ENCODE data around the gene CDY2B.
"Not testable (repeated sequence)": the region's sequence is repeated elsewhere in the genome, so short reads cannot be mapped to it uniquely, and the experiment has no call there.

CDY2B gene

GRCh38 chrY:17880120-17880519 is at the start of gene CDY2B:
Gene CDY2B, minus strand, starts transcription at chrY:17880220. Its CDS starts 328 bp downstream, at chrY:17879892.
- not testable (repeated sequence) for FAIRE-seq

DNA sequence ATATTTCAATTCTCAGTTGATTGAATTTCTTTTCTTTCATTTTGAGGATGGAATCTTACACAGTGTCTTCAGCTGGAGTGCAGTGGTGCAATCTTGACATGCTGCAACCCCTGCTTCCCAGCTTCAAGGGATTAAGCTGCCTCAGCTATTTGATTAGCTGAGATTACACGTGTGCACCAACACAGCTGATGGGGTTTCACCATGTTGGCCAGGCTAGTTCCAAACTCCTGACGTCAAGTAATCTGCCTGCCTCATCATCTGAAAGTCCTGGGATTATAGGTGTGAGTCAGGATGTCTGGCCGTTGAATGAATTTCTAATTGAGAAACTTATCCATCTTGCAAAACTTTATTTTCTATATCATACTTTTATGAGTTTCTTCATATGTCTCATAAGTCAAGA is 28.0 kb upstream of the CDY2B start:
- not testable (repeated sequence) for FAIRE-seq

DNA sequence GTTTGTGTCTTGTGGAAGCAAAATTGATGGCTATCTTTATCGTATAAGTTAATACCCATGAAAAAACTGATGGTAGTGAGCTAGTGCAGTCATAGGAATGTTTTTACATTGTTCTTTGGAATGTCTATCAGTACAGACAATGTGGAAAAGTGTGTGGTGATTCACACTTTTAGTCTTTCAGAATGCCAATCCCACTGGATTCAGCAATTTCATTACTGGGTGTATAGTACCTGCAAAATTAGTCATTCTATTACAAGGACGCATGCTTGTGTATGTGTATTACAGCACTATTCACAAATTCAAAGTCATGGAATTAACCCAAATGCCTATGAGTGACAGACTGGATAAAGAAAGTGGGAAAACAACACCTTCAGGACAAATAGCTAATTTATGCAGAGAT is 27.3 kb upstream of the CDY2B start:
- FAIRE-seq = not testable (repeated sequence)

DNA sequence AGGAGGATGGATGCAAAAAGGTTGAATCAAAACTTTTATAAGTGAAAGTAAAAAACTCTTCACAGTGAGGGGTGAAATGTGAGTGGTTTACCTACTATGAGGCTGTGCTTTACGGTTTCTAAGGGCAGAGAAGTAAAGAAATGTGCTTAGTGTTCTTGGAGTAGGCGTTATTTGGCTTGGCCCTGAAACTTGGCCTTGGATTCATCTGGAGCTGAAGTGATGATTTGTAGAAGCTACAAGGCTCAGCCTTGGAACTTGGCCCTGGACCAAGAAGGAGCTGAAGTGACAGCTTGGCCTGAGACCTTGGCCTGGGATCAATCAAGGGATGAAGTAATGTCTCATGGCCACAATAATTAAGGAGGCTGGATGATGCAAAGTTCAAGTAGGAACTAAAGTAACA is 1.7 kb upstream of the CDY2B start:
- FAIRE-seq = not testable (repeated sequence)

GRCh38 chrY:17876767-17877166 is 3.3 kb downstream of the CDY2B start:
- not testable (repeated sequence) for FAIRE-seq

DNA sequence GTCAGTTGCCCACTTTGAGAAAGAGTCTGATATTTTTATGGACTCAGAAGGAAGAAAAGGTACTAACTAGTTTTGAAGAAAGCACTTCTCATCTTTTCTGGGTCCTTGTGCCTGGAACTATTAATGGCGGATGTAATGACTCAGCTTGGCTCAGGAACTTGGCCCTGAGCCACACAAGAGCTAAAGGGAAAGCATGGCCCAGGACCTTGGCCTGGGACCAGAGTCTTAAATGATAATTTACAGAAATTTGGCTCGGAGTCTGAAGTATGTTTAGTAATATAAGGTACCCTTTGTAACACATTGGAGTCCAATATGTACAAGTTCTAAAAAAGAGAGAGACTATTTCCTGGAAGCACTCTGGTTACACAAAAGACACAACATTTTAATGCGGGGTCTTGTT is 4.6 kb downstream of the CDY2B start:
- FAIRE-seq = not testable (repeated sequence)

DNA sequence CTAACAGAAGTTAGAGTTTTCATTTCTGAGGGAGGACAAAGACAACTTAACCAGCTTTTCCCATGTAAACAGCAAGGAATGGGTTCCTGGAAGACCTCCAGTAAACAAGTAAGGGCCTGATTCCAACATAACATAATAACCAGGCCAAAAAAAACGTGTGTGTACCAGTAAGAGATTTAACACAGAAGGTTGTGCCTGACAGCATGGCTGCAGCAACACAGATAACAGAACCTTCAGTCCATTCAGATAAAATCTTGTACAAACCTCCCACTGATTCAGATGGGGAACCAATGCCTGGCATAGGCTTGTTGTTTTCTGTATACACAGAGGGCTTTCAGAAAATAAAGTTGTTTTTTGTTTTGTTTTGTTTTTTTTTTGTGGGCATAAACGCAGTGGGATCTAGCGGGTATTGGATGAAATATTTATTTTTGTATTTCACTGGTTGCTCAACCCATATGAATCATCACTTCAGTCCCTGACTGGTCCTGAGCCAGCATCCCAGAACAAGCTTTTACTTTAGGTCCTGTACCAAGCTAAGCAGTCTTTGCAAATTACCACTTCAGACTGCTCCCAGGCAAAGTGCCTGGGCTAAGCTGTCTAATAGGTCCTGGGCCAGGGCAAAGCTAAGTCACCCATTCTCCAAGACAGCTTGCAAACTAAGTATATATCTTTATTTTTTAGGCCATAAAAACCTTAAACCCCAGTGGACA is 8.7 kb downstream of the CDY2B start:
- FAIRE-seq = not testable (repeated sequence)

DNA sequence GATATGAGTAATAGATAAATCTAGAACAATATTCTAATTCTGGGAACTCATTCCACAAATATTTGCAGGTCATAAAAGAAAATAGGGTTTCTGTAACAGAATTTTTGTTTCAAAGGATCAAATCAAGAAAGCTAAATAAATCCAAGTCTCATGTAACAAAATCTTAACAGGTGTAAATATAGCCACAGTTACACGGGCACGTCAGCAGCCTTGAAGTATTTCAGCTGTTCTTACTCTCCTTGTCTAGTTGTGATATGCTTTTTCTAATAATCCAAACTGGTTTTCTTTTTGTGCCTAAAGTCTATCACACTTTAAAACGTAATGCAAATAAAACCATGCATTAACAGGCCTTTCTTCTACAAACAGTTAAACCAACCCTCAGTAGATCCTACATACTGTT is 9.3 kb downstream of the CDY2B start:
- FAIRE-seq = not testable (repeated sequence)

- not testable (repeated sequence) for FAIRE-seq
Measured at GRCh38 chrY:17867850-17868249, 12.2 kb downstream of the CDY2B start.

DNA sequence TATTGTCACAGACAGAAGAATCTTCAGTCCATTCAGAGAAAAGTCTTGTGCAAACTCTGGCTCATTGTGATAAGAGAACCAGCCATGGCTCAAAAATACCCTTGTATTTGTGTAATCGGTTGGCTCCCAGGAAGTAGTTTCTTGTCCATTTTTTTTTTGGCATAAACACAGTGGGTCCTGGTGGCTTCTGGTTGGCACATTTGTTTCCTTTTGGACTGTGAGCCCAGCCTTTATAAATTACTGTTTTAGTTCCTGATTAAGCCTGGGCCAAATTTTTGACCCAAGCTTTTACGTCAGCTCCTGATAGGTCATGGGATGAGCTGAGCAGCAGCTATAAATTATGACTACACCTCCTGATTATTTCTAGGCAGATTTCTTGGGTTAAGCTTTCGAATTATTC is 19.4 kb downstream of the CDY2B start:
- not testable (repeated sequence) for FAIRE-seq

- not testable (repeated sequence) for FAIRE-seq
Measured at GRCh38 chrY:17856963-17857848, 22.8 kb downstream of the CDY2B start.

DNA sequence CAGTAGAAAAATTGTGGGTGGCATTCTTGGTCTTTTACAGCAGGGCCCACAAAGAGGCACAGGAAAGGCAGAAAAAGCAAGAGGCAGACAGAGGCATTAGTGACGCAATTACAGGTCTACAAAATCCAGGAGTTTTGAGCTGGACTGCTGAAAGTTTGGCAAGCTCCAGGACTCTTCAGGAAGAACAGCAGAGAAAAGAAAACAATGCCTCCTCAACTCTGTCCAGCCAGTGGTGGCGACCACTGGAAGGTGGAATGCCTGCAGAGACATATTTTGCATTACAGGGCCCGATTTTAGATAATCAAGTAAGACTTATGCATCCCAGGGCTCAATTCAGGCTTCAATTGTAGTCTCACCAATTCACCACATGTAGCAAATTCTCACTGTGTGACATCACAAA is 23.5 kb downstream of the CDY2B start:
- FAIRE-seq = not testable (repeated sequence)

DNA sequence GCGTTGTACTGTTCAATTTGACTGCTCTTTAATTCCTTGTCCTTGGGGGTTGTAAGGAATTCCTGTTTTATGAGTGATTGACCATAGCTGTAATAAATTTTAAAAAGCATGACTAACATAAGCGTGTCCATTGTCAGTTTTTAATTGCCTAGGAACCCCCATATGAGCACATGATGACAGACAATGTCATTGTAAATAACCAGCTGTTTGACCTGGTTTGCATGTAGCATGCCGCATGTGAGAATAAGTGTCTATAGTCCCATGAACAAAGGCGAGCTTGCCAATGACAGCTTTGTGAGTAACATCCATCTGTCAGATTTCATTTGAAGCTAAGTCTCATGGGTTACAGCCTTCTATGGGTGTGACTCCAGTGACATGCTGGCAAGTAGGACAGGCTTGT is 30.9 kb downstream of the CDY2B start:
- FAIRE-seq = not testable (repeated sequence)

DNA sequence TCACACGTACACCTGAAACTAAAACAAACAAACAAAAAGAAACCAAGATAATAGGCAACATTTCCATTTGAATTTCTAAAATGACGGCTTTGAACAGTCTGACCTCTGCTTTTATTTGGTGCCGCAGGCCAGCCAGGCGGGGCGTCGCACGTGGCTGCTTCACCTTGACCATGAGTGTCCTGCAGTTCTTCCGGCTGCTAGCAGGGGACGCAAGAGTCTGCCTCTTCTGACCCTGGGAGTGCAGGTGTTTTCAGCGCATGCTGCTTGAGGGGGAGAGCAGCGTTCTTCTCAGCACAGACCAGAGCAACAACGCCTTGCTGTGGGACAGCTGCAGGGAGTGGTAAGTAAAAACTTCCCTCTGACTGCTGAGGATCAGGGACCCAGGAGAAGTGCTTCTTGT is 47.9 kb downstream of the CDY2B start:
- not testable (repeated sequence) for FAIRE-seq
